GM23338 (cell line): ENCODE results near the gene KCTD21. TPM values are rescaled to one million over a fixed set of nuclear protein-coding genes. Genes with fewer than 3 reads are reported as not detected.

Experiments
- ATAC-seq: fragments of 200-7000 bp; cut with Tn5 transposase; 3 replicates; pipeline ENCODE4 v1.9.1; 2020
- DNase-seq: peaks from one replicate; pipeline ENCODE4 v3.0.0-alpha.2; 2015; ENCODE audit warnings: low spot score
- H2AFZ ChIP-seq: fragments of 200-600 bp; sonication (generic); 2 replicates; pipeline ENCODE4 v1.8.0; 2016; ENCODE audit warnings: antibody characterized with exemption, mild to moderate bottlenecking, moderate library complexity
- H3F3A ChIP-seq: fragments of 200-600 bp; sonication (generic); replicated peaks from 2 replicates; pipeline ENCODE4 v1.8.0; 2017; ENCODE audit warnings: antibody characterized with exemption, mixed run types, low read depth
- H3K27ac ChIP-seq: fragments of 200-600 bp; sonication (generic); 2 replicates; pipeline ENCODE4 v1.6.1; 2016; ENCODE audit warnings: low read depth
- H3K27me3 ChIP-seq: fragments of 200-600 bp; sonication (generic); 2 replicates; pipeline ENCODE4 v1.8.0; 2016; ENCODE audit warnings: mild to moderate bottlenecking, mixed run types, moderate library complexity; ENCODE audit not compliant: insufficient read depth
- H3K36me3 ChIP-seq: fragments of 200-600 bp; sonication (generic); 2 replicates; pipeline ENCODE4 v1.8.0; 2016; ENCODE audit warnings: mild to moderate bottlenecking; ENCODE audit not compliant: insufficient read depth
- H3K4me1 ChIP-seq: fragments of 200-600 bp; sonication (generic); 2 replicates; pipeline ENCODE4 v1.8.0; 2016; ENCODE audit warnings: mild to moderate bottlenecking, moderate library complexity; ENCODE audit not compliant: insufficient read depth
- H3K4me2 ChIP-seq: fragments of 200-600 bp; sonication (generic); 2 replicates; pipeline ENCODE4 v1.7.1; 2017; ENCODE audit warnings: mixed run types
- H3K4me3 ChIP-seq: fragments of 200-600 bp; sonication (generic); 2 replicates; pipeline ENCODE4 v1.6.1; 2016; ENCODE audit warnings: mixed run types
- H3K79me2 ChIP-seq: fragments of 200-600 bp; sonication (generic); replicated peaks from 2 replicates; pipeline ENCODE4 v1.8.0; 2017; ENCODE audit warnings: mild to moderate bottlenecking; ENCODE audit not compliant: insufficient read depth
- H3K9me2 ChIP-seq: fragments of 200-600 bp; sonication (generic); 2 replicates; pipeline ENCODE4 v1.8.0; 2017; ENCODE audit not compliant: insufficient read depth
- H4K20me1 ChIP-seq: fragments of 200-600 bp; sonication (generic); replicated peaks from 2 replicates; pipeline ENCODE4 v1.8.0; 2017; ENCODE audit warnings: mild to moderate bottlenecking; ENCODE audit not compliant: insufficient read depth
- H3K27ac Mint-ChIP-seq: 2 replicates; pipeline ENCODE4 v1.8.0; 2020; ENCODE audit warnings: inconsistent platforms, mild to moderate bottlenecking, moderate library complexity, mixed read lengths
- H3K27me3 Mint-ChIP-seq: 3 replicates; pipeline ENCODE4 v1.8.0; 2022; ENCODE audit warnings: low read depth, mild to moderate bottlenecking, moderate library complexity, mixed read lengths, inconsistent platforms; ENCODE audit not compliant: insufficient read depth, poor library complexity
- H3K36me3 Mint-ChIP-seq: 3 replicates; pipeline ENCODE4 v1.8.0; 2021; ENCODE audit warnings: low read depth, mild to moderate bottlenecking, inconsistent platforms, moderate library complexity, mixed read lengths
- H3K4me1 Mint-ChIP-seq: 3 replicates; pipeline ENCODE4 v1.8.0; 2020; ENCODE audit warnings: mild to moderate bottlenecking, inconsistent platforms, mixed read lengths
- H3K4me3 Mint-ChIP-seq: 3 replicates; pipeline ENCODE4 v1.8.0; 2021; ENCODE audit warnings: moderate library complexity, mild to moderate bottlenecking, inconsistent platforms, mixed read lengths
- H3K9me3 Mint-ChIP-seq: 3 replicates; pipeline ENCODE4 v1.8.0; 2020; ENCODE audit warnings: moderate library complexity, mild to moderate bottlenecking, inconsistent platforms, mixed read lengths
- CREB1 ChIP-seq: fragments of 250-450 bp; sonication (Bioruptor Pico); IDR thresholded peaks from 2 replicates; pipeline ENCODE4 v1.5.0; 2020; ENCODE audit warnings: low read depth, mild to moderate bottlenecking, moderate library complexity
- EZH2 ChIP-seq: fragments of 200-600 bp; sonication (generic); IDR thresholded peaks from one replicate; pipeline ENCODE4 v1.8.0; 2017; ENCODE audit warnings: antibody characterized with exemption, mild to moderate bottlenecking, low read depth; ENCODE audit not compliant: unreplicated experiment
- EZH2phosphoT487 ChIP-seq: fragments of 200-600 bp; sonication (generic); IDR thresholded peaks from one replicate; pipeline ENCODE4 v1.8.1; 2018; ENCODE audit warnings: antibody characterized with exemption; ENCODE audit not compliant: unreplicated experiment
- JUNB ChIP-seq: IDR thresholded peaks from one replicate; pipeline ENCODE4 v1.6.1; 2016; ENCODE audit warnings: antibody characterized with exemption; ENCODE audit not compliant: unreplicated experiment
- NANOG ChIP-seq: IDR thresholded peaks from 2 replicates; pipeline ENCODE4 v1.6.1; 2016; ENCODE audit warnings: antibody characterized with exemption, borderline replicate concordance
- POLR2AphosphoS5 ChIP-seq: IDR thresholded peaks from 2 replicates; pipeline ENCODE4 v1.6.1; 2016; ENCODE audit warnings: antibody characterized with exemption, low read depth
- STAT1 ChIP-seq: IDR thresholded peaks from one replicate; pipeline ENCODE4 v1.6.1; 2016; ENCODE audit warnings: antibody characterized with exemption; ENCODE audit not compliant: unreplicated experiment
- ZNF114 ChIP-seq: fragments of 250-450 bp; sonication (Bioruptor Pico); IDR thresholded peaks from 2 replicates; pipeline ENCODE4 v1.5.0; 2020; ENCODE audit warnings: mild to moderate bottlenecking, moderate library complexity
- ZNF331 ChIP-seq: fragments of 250-450 bp; sonication (Bioruptor Pico); IDR thresholded peaks from 2 replicates; pipeline ENCODE4 v1.5.0; 2020; ENCODE audit warnings: low read depth, mild to moderate bottlenecking, moderate library complexity
- polyA plus RNA-seq: library from polyadenylated mRNA; unstranded; fragments of >200 nt; fragmentation: Nextera tagmentation; extraction: Ambion mirVana; gene quantifications from 2 replicates; pipeline ENCODE4 v1.2.1, GENCODE V29; 2016
- total RNA-seq: library from RNA; depleted of rRNA; stranded (reverse); fragments of >200 nt; shearing (Covaris generic); gene quantifications from 2 replicates; pipeline ENCODE4 v1.2.3, GENCODE V29; 2014
- TF ChIP-seq, protein P1 (sequence below): IDR thresholded peaks from one replicate; pipeline ENCODE4 v1.6.1; 2018; ENCODE audit warnings: antibody characterized with exemption; ENCODE audit not compliant: unreplicated experiment
- TF ChIP-seq, protein P2 (sequence below), 2 experiments: fragments of 200-600 bp in 1 of 2; sonication (generic) in 1 of 2; conservative IDR thresholded peaks; 2 replicates each; pipeline versions ENCODE4 v1.5.1 to v1.6.1; 2016 to 2017; ENCODE audit warnings: antibody characterized with exemption in 2 of 2, low read depth in 2 of 2, mild to moderate bottlenecking in 2 of 2, moderate library complexity in 1 of 2
- TF ChIP-seq, protein P3 (sequence below): IDR thresholded peaks from 2 replicates; pipeline ENCODE4 v1.6.1; 2016; ENCODE audit warnings: antibody characterized with exemption
- TF ChIP-seq, protein P4 (sequence below): fragments of 250-450 bp; sonication (Bioruptor Pico); IDR thresholded peaks from 2 replicates; pipeline ENCODE4 v1.5.0; 2020; ENCODE audit warnings: mild to moderate bottlenecking, moderate library complexity

Gene KCTD21
- total and polyA plus RNA-seq, 2 experiments from 2014 or later = 1.0 to 3.7 TPM

DNA sequence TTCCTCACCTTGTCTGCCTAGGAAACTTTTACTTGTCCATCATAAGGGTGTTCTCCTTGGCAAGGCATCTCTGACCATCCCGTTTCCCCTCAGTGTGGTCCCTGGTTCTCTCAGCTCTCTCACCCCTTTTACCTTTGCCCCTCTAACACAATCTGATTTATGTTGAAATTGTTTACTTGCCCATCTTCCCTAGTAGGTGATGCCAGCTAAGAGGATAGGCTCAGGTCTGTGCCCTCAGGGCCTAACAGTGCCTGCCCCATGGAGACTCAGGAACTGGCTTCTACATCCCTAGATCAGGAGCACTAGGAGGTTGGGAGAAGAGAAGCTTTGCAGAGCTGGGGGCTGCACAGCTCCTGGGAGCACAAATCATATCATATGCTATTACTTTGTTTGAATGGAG, 27.9 kb downstream of the KCTD21 start:
- no peaks in the 10 kb centered on the region for H3K36me3 ChIP-seq
- H3K27me3 Mint-ChIP-seq = peaks cover 2% of the 10 kb centered on the region
- H3K4me1 Mint-ChIP-seq = peaks cover 6% of the 10 kb centered on the region; the same call in 1 of the 3 replicates
- DNase-seq (no peak), ATAC-seq (no peak)
- no peaks in the 10 kb centered on the region for H3K9me2 ChIP-seq
- no peaks in the 10 kb centered on the region for H4K20me1 ChIP-seq
- no peaks in the 10 kb centered on the region for H3K27me3 ChIP-seq
- no peak overlapping the region for H3K4me3 Mint-ChIP-seq
- no peaks in the 10 kb centered on the region for H3K4me1 ChIP-seq
- H3K9me3 Mint-ChIP-seq = no peaks in the 10 kb centered on the region
- no peaks in the 10 kb centered on the region for H3K79me2 ChIP-seq
- H3K4me2 ChIP-seq = no peak overlapping the region
- no peaks in the 10 kb centered on the region for H3F3A ChIP-seq
- H3K27ac Mint-ChIP-seq = no peak overlapping the region
- H2AFZ ChIP-seq = no peak overlapping the region
- no peaks in the 10 kb centered on the region for H3K36me3 Mint-ChIP-seq
- H3K27ac ChIP-seq = no peak overlapping the region
- no peak overlapping the region for H3K4me3 ChIP-seq
- TF ChIP-seq ZNF331 (CRISPR knock-in tag) (no peak), NANOG (no peak), STAT1 (no peak), JUNB (no peak), EZH2 (no peak), EZH2phosphoT487 (no peak), CREB1 (no peak), ZNF114 (no peak), POLR2AphosphoS5 (no peak)
- TF ChIP-seq, protein P1, sequence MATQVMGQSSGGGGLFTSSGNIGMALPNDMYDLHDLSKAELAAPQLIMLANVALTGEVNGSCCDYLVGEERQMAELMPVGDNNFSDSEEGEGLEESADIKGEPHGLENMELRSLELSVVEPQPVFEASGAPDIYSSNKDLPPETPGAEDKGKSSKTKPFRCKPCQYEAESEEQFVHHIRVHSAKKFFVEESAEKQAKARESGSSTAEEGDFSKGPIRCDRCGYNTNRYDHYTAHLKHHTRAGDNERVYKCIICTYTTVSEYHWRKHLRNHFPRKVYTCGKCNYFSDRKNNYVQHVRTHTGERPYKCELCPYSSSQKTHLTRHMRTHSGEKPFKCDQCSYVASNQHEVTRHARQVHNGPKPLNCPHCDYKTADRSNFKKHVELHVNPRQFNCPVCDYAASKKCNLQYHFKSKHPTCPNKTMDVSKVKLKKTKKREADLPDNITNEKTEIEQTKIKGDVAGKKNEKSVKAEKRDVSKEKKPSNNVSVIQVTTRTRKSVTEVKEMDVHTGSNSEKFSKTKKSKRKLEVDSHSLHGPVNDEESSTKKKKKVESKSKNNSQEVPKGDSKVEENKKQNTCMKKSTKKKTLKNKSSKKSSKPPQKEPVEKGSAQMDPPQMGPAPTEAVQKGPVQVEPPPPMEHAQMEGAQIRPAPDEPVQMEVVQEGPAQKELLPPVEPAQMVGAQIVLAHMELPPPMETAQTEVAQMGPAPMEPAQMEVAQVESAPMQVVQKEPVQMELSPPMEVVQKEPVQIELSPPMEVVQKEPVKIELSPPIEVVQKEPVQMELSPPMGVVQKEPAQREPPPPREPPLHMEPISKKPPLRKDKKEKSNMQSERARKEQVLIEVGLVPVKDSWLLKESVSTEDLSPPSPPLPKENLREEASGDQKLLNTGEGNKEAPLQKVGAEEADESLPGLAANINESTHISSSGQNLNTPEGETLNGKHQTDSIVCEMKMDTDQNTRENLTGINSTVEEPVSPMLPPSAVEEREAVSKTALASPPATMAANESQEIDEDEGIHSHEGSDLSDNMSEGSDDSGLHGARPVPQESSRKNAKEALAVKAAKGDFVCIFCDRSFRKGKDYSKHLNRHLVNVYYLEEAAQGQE = no peak
- TF ChIP-seq, protein P2, sequence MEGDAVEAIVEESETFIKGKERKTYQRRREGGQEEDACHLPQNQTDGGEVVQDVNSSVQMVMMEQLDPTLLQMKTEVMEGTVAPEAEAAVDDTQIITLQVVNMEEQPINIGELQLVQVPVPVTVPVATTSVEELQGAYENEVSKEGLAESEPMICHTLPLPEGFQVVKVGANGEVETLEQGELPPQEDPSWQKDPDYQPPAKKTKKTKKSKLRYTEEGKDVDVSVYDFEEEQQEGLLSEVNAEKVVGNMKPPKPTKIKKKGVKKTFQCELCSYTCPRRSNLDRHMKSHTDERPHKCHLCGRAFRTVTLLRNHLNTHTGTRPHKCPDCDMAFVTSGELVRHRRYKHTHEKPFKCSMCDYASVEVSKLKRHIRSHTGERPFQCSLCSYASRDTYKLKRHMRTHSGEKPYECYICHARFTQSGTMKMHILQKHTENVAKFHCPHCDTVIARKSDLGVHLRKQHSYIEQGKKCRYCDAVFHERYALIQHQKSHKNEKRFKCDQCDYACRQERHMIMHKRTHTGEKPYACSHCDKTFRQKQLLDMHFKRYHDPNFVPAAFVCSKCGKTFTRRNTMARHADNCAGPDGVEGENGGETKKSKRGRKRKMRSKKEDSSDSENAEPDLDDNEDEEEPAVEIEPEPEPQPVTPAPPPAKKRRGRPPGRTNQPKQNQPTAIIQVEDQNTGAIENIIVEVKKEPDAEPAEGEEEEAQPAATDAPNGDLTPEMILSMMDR (conservative IDR thresholded peaks at IDR 0.05; ENCODE audit: low read depth in 2 of 2) = no peak
- TF ChIP-seq, protein P3, sequence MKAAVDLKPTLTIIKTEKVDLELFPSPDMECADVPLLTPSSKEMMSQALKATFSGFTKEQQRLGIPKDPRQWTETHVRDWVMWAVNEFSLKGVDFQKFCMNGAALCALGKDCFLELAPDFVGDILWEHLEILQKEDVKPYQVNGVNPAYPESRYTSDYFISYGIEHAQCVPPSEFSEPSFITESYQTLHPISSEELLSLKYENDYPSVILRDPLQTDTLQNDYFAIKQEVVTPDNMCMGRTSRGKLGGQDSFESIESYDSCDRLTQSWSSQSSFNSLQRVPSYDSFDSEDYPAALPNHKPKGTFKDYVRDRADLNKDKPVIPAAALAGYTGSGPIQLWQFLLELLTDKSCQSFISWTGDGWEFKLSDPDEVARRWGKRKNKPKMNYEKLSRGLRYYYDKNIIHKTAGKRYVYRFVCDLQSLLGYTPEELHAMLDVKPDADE = no peak
- TF ChIP-seq, protein P4, sequence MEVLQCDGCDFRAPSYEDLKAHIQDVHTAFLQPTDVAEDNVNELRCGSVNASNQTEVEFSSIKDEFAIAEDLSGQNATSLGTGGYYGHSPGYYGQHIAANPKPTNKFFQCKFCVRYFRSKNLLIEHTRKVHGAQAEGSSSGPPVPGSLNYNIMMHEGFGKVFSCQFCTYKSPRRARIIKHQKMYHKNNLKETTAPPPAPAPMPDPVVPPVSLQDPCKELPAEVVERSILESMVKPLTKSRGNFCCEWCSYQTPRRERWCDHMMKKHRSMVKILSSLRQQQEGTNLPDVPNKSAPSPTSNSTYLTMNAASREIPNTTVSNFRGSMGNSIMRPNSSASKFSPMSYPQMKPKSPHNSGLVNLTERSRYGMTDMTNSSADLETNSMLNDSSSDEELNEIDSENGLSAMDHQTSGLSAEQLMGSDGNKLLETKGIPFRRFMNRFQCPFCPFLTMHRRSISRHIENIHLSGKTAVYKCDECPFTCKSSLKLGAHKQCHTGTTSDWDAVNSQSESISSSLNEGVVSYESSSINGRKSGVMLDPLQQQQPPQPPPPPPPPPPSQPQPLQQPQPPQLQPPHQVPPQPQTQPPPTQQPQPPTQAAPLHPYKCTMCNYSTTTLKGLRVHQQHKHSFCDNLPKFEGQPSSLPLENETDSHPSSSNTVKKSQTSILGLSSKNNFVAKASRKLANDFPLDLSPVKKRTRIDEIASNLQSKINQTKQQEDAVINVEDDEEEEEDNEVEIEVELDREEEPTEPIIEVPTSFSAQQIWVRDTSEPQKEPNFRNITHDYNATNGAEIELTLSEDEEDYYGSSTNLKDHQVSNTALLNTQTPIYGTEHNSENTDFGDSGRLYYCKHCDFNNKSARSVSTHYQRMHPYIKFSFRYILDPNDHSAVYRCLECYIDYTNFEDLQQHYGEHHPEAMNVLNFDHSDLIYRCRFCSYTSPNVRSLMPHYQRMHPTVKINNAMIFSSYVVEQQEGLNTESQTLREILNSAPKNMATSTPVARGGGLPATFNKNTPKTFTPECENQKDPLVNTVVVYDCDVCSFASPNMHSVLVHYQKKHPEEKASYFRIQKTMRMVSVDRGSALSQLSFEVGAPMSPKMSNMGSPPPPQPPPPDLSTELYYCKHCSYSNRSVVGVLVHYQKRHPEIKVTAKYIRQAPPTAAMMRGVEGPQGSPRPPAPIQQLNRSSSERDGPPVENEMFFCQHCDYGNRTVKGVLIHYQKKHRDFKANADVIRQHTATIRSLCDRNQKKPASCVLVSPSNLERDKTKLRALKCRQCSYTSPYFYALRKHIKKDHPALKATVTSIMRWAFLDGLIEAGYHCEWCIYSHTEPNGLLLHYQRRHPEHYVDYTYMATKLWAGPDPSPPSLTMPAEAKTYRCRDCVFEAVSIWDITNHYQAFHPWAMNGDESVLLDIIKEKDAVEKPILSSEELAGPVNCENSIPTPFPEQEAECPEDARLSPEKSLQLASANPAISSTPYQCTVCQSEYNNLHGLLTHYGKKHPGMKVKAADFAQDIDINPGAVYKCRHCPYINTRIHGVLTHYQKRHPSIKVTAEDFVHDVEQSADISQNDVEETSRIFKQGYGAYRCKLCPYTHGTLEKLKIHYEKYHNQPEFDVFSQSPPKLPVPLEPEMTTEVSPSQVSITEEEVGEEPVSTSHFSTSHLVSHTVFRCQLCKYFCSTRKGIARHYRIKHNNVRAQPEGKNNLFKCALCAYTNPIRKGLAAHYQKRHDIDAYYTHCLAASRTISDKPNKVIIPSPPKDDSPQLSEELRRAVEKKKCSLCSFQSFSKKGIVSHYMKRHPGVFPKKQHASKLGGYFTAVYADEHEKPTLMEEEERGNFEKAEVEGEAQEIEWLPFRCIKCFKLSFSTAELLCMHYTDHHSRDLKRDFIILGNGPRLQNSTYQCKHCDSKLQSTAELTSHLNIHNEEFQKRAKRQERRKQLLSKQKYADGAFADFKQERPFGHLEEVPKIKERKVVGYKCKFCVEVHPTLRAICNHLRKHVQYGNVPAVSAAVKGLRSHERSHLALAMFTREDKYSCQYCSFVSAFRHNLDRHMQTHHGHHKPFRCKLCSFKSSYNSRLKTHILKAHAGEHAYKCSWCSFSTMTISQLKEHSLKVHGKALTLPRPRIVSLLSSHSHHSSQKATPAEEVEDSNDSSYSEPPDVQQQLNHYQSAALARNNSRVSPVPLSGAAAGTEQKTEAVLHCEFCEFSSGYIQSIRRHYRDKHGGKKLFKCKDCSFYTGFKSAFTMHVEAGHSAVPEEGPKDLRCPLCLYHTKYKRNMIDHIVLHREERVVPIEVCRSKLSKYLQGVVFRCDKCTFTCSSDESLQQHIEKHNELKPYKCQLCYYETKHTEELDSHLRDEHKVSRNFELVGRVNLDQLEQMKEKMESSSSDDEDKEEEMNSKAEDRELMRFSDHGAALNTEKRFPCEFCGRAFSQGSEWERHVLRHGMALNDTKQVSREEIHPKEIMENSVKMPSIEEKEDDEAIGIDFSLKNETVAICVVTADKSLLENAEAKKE (CRISPR knock-in tag) = no peak
